Right kidney (tissue), 1 donor: Measurements from ENCODE around the gene ARSB.
"Not testable (repeated sequence)": the region's sequence is repeated elsewhere in the genome, so short reads cannot be mapped to it uniquely, and the experiment has no call there.

ENCODE experiments used
- DNase-seq: peaks from one replicate; pipeline ENCODE4 v3.0.0-alpha.2; 2016

ARSB gene

GRCh38 chr5:78751872-78752271 is 233.2 kb downstream of the ARSB start:
- no peak for DNase-seq

- DNase-seq, result no peak
These were observed 234.8 kb downstream of the ARSB start for GRCh38 chr5:78750281-78750680.

GRCh38 chr5:78747705-78748359 is 237.3 kb downstream of the ARSB start:
- no peak for DNase-seq

GRCh38 chr5:78747055-78747454 is 238.1 kb downstream of the ARSB start:
- peak; percentile 31 for DNase-seq

GRCh38 chr5:78746021-78746770 is 238.9 kb downstream of the ARSB start:
- DNase-seq, result no peak

GRCh38 chr5:78744951-78745534 is 240.1 kb downstream of the ARSB start:
- DNase-seq, result no peak

GRCh38 chr5:78741019-78741418 is 244.1 kb downstream of the ARSB start:
- DNase-seq, result no peak

- DNase-seq, result no peak
These were observed 246.3 kb downstream of the ARSB start for GRCh38 chr5:78738693-78739300.

GRCh38 chr5:78738104-78738503 is 247.0 kb downstream of the ARSB start:
- no peak for DNase-seq

- DNase-seq, result no peak
These were observed 249.2 kb downstream of the ARSB start for GRCh38 chr5:78735834-78736463.

GRCh38 chr5:78734950-78735349 is 250.2 kb downstream of the ARSB start:
- DNase-seq, result no peak

- no peak for DNase-seq
These were observed 250.8 kb downstream of the ARSB start for GRCh38 chr5:78734094-78734845.

- not testable (repeated sequence) for DNase-seq
These were observed 252.4 kb downstream of the ARSB start for GRCh38 chr5:78732721-78733120.

GRCh38 chr5:78731884-78732283 is 253.2 kb downstream of the ARSB start:
- DNase-seq, result no peak

- no peak for DNase-seq
These were observed 254.6 kb downstream of the ARSB start for GRCh38 chr5:78730300-78731094.

GRCh38 chr5:78727786-78728761 is 257.0 kb downstream of the ARSB start:
- no peak for DNase-seq
